GM21515 (cell line): ENCODE data around the gene ITGA3.
A peak's percentile ranks its signal among the peaks of the same experiment; 100 is the strongest.

ENCODE experiments used
- ATAC-seq: cut with Tn5 transposase; IDR thresholded peaks from one replicate; pipeline ENCODE4 v1.9.1; 2021; ENCODE audit not compliant: unreplicated experiment

ITGA3 gene

DNA sequence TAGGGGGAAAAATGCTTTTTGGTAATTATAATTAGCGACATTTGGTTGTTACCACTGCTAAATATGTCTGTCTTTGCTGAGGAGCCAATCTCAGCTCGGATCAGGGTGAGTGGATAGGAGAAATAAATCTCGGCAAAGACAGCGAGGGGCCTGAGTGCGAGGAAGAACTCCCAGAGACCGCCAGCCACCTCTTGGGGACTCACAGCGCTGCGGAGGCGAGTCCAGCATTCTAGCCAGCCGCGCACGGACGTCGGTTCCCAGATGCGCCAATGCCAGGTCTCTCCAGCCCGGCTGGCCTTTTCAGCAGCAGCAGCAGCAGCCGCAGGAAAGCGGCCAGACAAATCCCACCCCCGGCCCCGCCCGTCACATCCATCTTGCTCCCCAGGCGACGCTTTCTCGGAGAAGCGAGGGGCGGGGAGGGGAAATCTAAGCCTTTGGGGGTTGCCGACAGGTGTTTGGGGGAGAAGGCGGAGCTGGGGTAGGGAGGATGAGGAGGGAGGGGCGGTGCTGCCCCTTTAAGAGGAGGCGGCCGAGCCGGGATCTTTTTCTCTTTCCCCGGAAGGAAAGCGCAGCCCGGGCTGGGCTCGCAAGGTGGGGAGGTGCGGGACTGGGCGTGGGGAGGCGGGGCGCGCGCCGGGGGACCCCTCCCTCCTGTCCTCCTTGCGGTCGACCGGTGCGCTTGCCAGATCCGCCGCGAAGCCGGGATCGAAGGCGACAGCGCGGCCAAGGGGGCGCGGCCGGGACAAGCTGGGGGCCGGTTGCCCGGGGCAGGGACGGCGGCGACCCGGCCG is at the start of gene ITGA3:
Gene ITGA3 (plus strand): TSS at position 685 of the 791 bp plus-strand sequence. CDS start 330 bp downstream, outside the sequence.
- ATAC-seq: peak; percentile 42

- no peak for ATAC-seq
Measured at GRCh38 chr17:50009282-50009681, 46.6 kb upstream of the ITGA3 start.

- no peak for ATAC-seq
Measured at GRCh38 chr17:50013079-50013478, 42.8 kb upstream of the ITGA3 start.

DNA sequence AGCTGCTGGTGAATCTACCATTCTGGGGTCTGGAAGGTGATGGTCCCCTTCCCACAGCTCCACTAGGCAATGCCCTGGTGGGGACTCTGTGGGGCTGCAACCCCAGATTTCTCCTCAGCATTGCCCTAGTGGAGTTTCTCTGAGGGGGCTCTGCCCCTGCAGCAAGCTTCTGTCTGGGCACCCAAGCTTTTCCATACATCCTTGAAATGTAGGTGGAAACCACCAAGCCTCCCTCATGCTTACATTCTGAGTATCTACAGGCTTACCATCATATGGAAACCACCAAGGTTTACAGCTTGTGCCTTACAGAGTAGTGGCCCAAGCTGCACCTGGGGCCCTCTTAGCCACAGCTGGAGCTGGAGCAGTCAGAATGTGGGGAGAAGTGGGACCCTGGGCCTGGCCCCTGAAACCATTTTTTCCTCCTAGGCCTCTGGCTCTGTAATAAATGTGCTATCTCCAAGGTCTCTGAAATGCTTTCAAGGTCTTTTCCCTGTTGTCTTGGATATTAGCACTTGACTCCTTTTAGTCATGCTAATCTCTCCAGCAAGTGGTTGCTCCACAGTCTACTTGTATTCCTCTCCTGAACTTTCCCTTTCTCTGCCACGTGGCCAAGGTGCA is 41.3 kb upstream of the ITGA3 start:
- ATAC-seq: no peak

DNA sequence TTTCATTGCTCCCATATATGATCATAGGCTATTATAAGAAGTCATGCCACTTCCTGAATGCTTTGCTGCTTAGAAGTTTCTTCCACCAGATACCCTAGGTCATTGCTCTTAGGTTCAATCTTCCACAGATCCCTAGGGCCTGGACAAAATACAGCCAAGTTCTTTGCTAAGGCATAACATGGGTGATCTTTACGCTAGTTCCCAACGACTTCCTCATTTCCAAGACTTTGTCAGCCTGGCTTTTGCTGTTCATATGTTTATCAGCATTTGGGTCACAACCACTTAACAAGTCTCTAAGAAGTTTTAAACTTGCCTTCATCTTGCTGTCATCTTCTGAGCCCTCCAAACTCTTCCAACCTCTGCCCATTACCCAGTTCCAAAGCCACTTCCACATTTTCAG is 40.8 kb upstream of the ITGA3 start:
- no peak for ATAC-seq

- no peak for ATAC-seq
Measured at GRCh38 chr17:50018909-50019308, 37.0 kb upstream of the ITGA3 start.

GRCh38 chr17:50020841-50021599 is 34.9 kb upstream of the ITGA3 start:
- no peak for ATAC-seq

DNA sequence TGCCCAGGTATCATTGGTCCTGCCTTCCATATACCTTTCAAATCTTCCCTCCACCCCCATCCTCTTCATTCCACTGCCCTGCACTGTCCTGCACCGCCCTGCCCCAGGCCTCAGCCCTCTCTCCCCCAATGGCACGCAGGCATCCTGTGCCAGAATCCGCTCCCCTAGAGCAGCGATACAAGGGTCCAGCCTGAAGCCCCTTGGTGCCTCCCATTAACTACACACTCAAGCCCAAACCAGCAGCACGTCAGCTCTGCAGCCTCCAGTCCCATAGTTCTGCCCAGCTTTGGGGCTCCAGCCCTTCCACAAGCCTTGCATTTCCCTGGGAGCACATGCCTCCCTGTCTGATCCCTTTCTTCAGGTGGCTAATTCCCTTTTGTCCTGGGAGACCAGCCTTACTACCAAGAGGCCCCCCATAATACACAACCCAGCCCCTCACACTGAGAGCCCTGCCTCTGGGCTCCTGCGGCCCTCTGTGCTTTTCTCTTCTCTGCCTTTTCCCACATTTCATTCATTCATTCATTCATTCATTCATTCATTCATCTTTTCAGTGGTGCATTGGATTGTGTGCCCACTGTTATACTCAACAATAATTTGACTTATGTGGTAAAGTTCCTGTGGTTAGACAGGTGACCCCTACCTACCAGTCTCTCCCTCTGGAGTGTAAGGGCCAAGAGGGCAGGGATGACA is 34.1 kb upstream of the ITGA3 start:
- ATAC-seq: no peak

DNA sequence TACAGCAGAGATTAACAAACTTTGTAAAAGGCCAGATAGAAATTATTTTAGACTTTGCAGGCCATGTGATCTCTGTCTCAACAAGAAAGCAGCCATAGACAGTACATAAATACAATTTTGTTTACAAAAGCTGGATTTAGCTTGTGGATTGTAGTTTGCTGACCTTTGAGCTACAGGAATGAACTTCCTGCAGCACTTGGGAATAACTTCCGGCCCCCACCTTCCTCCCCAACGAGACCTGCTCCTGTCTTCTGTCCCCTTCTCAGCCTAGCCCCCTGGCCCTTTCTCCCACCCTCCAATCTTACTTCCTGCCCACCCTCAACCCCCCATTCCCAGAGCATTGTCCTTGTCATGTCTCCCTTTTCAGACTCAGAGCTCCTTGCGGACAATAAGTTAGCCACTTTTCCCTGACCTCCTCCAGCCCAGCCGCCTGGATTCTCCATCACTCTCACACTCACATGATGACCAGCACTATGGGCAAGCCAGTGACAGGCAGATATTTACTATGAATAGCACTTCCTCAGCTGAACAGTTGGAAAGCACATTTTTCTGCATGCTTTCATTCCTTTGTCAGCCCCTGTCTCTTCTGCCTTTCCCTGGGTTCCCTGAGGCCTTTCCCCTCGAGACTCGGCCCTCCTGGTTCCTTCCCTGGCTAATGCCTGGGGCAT is 33.3 kb upstream of the ITGA3 start:
- ATAC-seq: no peak

- ATAC-seq: no peak
Measured at GRCh38 chr17:50023520-50023919, 32.4 kb upstream of the ITGA3 start.

DNA sequence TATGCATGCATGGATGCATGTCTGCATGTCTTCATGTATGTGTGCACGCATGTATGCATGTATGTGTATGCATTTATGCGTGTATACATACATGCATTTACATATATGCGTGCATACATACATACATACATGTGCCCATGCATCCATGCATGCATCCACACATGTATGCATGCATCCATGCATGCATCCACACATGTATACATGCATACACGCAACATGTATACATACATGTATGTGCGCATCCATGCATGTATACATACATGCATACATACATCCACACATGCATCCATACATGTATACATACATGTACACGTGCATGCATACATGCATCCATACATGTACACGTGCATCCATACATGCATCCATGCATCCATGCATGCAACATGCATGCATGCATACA is 31.1 kb upstream of the ITGA3 start:
- no peak for ATAC-seq

DNA sequence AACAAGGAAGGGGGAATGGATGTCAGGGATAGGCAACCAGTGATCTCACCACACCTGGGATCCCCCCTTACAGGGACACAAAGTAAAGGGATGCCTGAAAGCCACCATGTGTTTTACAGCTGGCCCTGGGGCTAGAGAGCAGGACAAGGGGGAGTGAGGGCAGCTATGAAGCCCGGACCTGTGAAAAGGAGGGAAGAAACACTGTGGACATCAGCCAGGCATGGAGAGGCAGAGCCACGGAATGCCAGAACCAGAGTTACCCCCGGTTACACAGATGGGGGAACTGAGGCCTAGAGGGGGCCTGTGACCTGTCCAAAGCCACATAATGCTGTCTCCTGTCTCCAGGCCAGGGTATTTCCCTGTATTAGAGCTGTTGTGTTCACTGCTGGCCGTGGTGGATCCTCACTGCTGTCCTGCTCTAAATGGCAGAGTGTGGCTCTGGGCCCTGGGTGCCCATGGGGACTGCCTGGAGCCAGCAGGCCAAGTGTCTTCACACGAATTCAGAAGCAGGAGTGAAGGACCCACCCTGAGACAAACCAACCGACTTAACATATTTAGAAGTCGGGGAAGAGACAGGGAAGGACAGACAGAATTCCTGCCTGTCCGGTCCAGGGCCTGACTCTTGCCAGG is 29.7 kb upstream of the ITGA3 start:
- ATAC-seq: no peak

- no peak for ATAC-seq
Measured at GRCh38 chr17:50026837-50027171, 29.1 kb upstream of the ITGA3 start.

GRCh38 chr17:50027172-50027880 is 28.6 kb upstream of the ITGA3 start:
- ATAC-seq: no peak

DNA sequence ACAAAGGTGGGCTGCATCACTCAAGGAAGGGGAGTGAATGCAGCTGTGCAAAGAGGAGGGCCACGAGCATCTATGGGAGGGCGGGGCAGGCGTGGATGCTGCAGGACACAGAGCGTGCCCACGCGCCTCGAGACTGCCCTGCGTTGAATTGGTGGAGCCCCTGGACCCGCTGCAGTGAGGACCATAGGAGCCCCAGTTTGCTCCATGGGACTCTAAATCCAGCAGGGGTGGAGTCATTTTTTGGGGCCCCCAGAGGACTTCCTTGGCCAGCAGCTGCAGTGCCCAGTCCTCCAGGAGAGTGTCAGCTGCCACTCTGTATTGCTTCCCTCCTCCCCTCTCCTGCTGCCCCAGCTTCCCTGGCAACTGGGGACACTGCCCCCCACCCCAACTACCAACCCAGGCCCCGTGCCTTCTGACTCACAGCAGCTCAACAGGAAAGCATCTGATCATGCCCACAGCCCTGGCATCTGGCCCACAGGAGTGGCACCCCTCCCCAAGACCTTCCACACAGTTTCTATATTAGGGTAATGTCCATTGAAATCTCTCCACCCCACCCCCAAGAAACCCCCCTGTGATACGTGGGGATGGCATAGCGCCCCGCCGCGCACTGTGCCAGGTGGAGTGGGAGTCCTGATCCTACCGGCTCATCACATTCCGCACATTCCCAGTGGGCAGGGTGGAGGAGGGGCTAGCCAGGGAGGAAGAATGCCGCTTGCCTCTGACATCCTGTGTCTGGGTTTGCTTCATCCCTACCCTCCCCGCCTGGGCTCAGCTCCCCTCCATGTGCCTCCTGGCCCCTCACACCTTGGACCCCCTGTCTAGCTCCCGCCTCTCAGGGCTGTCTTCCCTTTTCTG is 27.8 kb upstream of the ITGA3 start:
- no peak for ATAC-seq

GRCh38 chr17:50028736-50029120 is 27.2 kb upstream of the ITGA3 start:
- ATAC-seq: no peak

- ATAC-seq: no peak
Measured at GRCh38 chr17:50029185-50029584, 26.7 kb upstream of the ITGA3 start.

GRCh38 chr17:50033316-50033715 is 22.6 kb upstream of the ITGA3 start:
- ATAC-seq: no peak
